CD8-positive, alpha-beta memory T cell (primary cell): ENCODE results near the gene KIAA1614. TPM values are rescaled to one million over a fixed set of nuclear protein-coding genes. Genes with fewer than 3 reads are reported as not detected.

Experiments
- CTCF ChIA-PET: fragments of 350-600 bp; sonication (Branson Sonifier 250); formaldehyde crosslinking; loops from one replicate; lab custom pipeline; 2021; ENCODE audit warnings: antibody characterized with exemption; lab: Charles Lee
- POLR2A ChIA-PET: fragments of 350-600 bp; sonication (Branson Sonifier 250); formaldehyde crosslinking; loops from one replicate; lab custom pipeline; 2021; ENCODE audit warnings: antibody characterized with exemption; lab: Charles Lee
- DNase-seq, 5 donors: peaks; one replicate each; pipeline versions ENCODE4 v3.0.0 to v3.0.0-alpha.2; 2020 to 2022; ENCODE audit warnings: mixed read lengths in 1 of 5
- H3K27ac ChIP-seq: one replicate; pipeline ENCODE4 v1.7.0; 2013; ENCODE audit warnings: low read depth, mild to moderate bottlenecking, low read length, moderate library complexity
- H3K27me3 ChIP-seq: 2 replicates; pipeline ENCODE4 v1.7.0; 2013; ENCODE audit warnings: low read length, mild to moderate bottlenecking; ENCODE audit not compliant: insufficient read depth, poor library complexity, severe bottlenecking
- H3K36me3 ChIP-seq: 2 replicates; pipeline ENCODE4 v1.7.0; 2013; ENCODE audit warnings: mild to moderate bottlenecking, low read length, moderate library complexity; ENCODE audit not compliant: insufficient read depth
- H3K4me1 ChIP-seq: 2 replicates; pipeline ENCODE4 v1.7.0; 2013; ENCODE audit warnings: mild to moderate bottlenecking, low read length, moderate library complexity; ENCODE audit not compliant: insufficient read depth
- H3K4me3 ChIP-seq: 2 replicates; pipeline ENCODE4 v1.7.0; 2013; ENCODE audit warnings: mild to moderate bottlenecking, low read length
- H3K9me3 ChIP-seq: 2 replicates; pipeline ENCODE4 v1.7.0; 2013; ENCODE audit warnings: mild to moderate bottlenecking, low read length
- H3K27ac Mint-ChIP-seq, 8 donors: one replicate each; pipeline ENCODE4 v1.8.0; 2020 to 2021; ENCODE audit warnings: mixed read lengths in 8 of 8, mild to moderate bottlenecking in 6 of 8, inconsistent platforms in 3 of 8, moderate library complexity in 3 of 8
- H3K27me3 Mint-ChIP-seq, 2 donors: one replicate each; pipeline ENCODE4 v1.8.0; 2020 to 2021; ENCODE audit warnings: mixed read lengths in 2 of 2, mild to moderate bottlenecking in 1 of 2, moderate library complexity in 1 of 2
- H3K36me3 Mint-ChIP-seq, 3 donors: one replicate each; pipeline ENCODE4 v1.8.0; 2020 to 2021; ENCODE audit warnings: mixed read lengths in 3 of 3, inconsistent platforms in 1 of 3, mild to moderate bottlenecking in 1 of 3
- H3K4me1 Mint-ChIP-seq, 3 donors: one replicate each; pipeline ENCODE4 v1.8.0; 2020 to 2021; ENCODE audit warnings: mixed read lengths in 3 of 3, inconsistent platforms in 1 of 3, mild to moderate bottlenecking in 1 of 3
- H3K4me3 Mint-ChIP-seq, 7 donors: one replicate each; pipeline ENCODE4 v1.8.0; 2020 to 2021; ENCODE audit warnings: mixed read lengths in 7 of 7, mild to moderate bottlenecking in 6 of 7, moderate library complexity in 4 of 7, inconsistent platforms in 2 of 7
- H3K9me3 Mint-ChIP-seq, 5 donors: one replicate each; pipeline ENCODE4 v1.8.0; 2020 to 2022; ENCODE audit warnings: mixed read lengths in 5 of 5, mild to moderate bottlenecking in 3 of 5, moderate library complexity in 2 of 5, inconsistent platforms in 1 of 5
- polyA plus RNA-seq: library from polyadenylated mRNA; unstranded; fragments of 300-500 nt; fragmentation: Illumina TruSeq; gene quantifications from one replicate; pipeline ENCODE4 v1.2.3, GENCODE V29; 2021
- total RNA-seq, 2 experiments: library from RNA; stranded (reverse); gene quantifications; one replicate each; pipeline ENCODE4 v1.2.3, GENCODE V29; 2021

The KIAA1614 gene
- total and polyA plus RNA-seq, 3 experiments from 2014 or later: 0.10 to 0.49 (median 0.22) TPM

DNA sequence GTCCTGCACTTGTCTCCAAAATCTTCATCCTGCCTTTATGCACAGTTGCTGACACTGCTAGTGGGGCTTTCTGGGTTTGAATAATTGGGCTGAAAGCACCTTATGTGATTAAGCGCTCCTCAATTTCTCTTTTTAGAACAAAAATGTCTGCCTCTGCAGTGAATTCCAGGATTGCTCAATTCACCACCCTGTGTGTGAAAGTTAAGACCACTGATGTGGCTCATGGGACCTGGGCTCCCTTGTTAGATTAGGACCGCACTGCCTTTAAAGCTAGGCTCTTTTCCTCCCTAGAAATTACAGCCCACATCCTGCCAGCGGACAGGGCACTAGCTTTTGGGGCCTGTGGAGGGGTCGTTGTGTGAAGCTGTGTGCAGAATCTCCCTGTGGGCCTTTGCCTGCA, 18.8 kb downstream of the KIAA1614 start:
- H3K4me1 Mint-ChIP-seq: peaks cover 2 to 4% (median 4%) of the 10 kb centered on the region in 3 donors
- no peak overlapping the region for H3K4me3 ChIP-seq
- peaks cover 3 to 7% of the 10 kb centered on the region in 2 donors for H3K27me3 Mint-ChIP-seq
- no peaks in the 10 kb centered on the region for H3K27me3 ChIP-seq
- no peak overlapping the region for H3K27ac ChIP-seq
- DNase-seq: no peak
- no peaks in the 10 kb centered on the region for H3K4me1 ChIP-seq
- ChIA-PET POLR2A (no interaction called here), CTCF (no interaction called here)
- no peaks in the 10 kb centered on the region for H3K9me3 Mint-ChIP-seq
- peaks cover 0 to 3% (median 0%) of the 10 kb centered on the region in 3 donors for H3K36me3 Mint-ChIP-seq
- H3K27ac Mint-ChIP-seq: no peak overlapping the region
- H3K4me3 Mint-ChIP-seq: no peak overlapping the region
- no peaks in the 10 kb centered on the region for H3K36me3 ChIP-seq
- H3K9me3 ChIP-seq: no peaks in the 10 kb centered on the region

DNA sequence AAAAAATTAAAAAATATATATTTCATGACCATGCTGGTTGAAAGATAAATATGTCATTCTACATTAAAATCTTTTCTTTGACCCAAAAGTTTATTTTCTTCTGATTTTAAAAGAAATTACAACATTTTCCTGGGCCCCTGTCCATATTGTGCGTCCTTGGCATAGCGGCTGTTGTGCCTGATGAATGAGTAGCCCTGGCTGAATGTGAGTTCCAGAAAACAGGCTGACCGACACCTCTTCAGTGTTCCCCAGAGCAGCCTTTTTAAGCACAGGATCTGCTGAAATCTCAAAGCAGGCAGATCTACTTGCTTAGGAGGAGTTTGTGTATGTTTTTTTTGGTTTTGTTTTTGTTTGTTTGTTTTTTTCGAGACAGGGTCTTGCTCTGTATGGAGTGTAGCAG, 19.7 kb downstream of the KIAA1614 start:
- no peaks in the 10 kb centered on the region for H3K9me3 ChIP-seq
- Mint-ChIP-seq H3K4me3 (no peak overlapping the region), H3K4me1 (peaks cover 0 to 4% (median 4%) of the 10 kb centered on the region in 3 donors), H3K27ac (no peak overlapping the region), H3K36me3 (peaks cover 0 to 3% (median 0%) of the 10 kb centered on the region in 3 donors), H3K27me3 (peaks cover 3 to 5% of the 10 kb centered on the region in 2 donors), H3K9me3 (no peaks in the 10 kb centered on the region)
- H3K27ac ChIP-seq: no peak overlapping the region
- no peaks in the 10 kb centered on the region for H3K4me1 ChIP-seq
- no peaks in the 10 kb centered on the region for H3K36me3 ChIP-seq
- POLR2A ChIA-PET: no interaction called here
- CTCF ChIA-PET: interaction anchor here (0.7 kb wide), 1 partner anchor 40 kb away, joined by 3 read pairs; no protein-coding TSS in a partner anchor
- H3K27me3 ChIP-seq: no peaks in the 10 kb centered on the region
- DNase-seq: no peak
- H3K4me3 ChIP-seq: no peak overlapping the region

DNA sequence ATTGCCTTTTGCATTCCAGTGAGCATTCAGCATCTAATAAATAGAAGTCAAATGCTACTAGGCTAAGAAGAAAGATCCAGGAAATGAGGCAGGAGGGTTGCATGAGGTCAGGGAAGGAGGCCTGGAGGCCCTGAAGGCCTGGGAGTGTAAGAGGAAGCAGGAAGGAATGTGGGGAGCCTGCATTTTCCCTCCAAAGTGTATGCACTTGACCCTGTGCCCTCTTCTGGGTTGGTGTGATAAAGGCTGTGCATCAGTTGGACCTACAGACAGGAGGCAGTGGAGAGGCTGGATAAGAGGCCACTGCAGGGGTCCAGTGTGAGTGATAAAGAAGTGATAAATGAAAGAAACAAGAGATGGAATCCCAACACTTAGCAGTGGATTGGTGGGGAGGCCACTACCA, 20.4 kb downstream of the KIAA1614 start:
- H3K36me3 Mint-ChIP-seq: peaks cover 0 to 3% (median 0%) of the 10 kb centered on the region in 3 donors
- peaks cover 3 to 5% of the 10 kb centered on the region in 2 donors for H3K27me3 Mint-ChIP-seq
- no peak overlapping the region for H3K4me3 Mint-ChIP-seq
- POLR2A ChIA-PET: no interaction called here
- peaks cover 0 to 4% (median 4%) of the 10 kb centered on the region in 3 donors for H3K4me1 Mint-ChIP-seq
- Histone ChIP-seq H3K27ac (no peak overlapping the region), H3K36me3 (no peaks in the 10 kb centered on the region), H3K4me3 (no peak overlapping the region), H3K4me1 (no peaks in the 10 kb centered on the region), H3K9me3 (no peaks in the 10 kb centered on the region), H3K27me3 (no peaks in the 10 kb centered on the region)
- H3K27ac Mint-ChIP-seq: no peak overlapping the region
- DNase-seq: no peak
- H3K9me3 Mint-ChIP-seq: no peaks in the 10 kb centered on the region
- CTCF ChIA-PET: interaction anchor here (0.7 kb wide), 1 partner anchor 39 kb away, joined by 3 read pairs; no protein-coding TSS in a partner anchor

DNA sequence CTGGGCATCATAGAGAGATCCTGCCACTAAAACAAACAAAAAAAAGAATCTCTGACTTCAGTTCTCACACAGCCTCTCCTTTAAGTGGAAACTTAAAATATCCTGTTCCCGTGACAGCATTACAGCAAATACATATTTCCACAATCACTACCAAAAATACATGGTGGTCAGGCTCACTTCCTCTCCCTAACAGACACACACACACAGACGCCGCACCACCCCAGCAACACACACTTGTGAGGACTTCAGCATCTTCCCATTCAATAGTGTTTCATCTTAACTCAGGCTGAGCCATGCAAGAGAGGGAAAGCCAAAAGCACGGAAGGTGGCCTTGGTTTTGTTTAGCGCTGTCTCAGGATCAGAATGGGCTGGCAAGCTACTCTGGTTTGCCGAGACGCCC, 21.9 kb downstream of the KIAA1614 start:
- Mint-ChIP-seq H3K4me1 (peaks cover 0 to 4% (median 4%) of the 10 kb centered on the region in 3 donors), H3K27me3 (peaks cover 3 to 5% of the 10 kb centered on the region in 2 donors), H3K4me3 (no peak overlapping the region), H3K36me3 (peaks cover 0 to 3% (median 0%) of the 10 kb centered on the region in 3 donors), H3K9me3 (no peaks in the 10 kb centered on the region), H3K27ac (no peak overlapping the region)
- no peak overlapping the region for H3K27ac ChIP-seq
- POLR2A ChIA-PET: no interaction called here
- H3K4me3 ChIP-seq: no peak overlapping the region
- CTCF ChIA-PET: no interaction called here
- no peaks in the 10 kb centered on the region for H3K27me3 ChIP-seq
- H3K36me3 ChIP-seq: no peaks in the 10 kb centered on the region
- DNase-seq: no peak
- no peaks in the 10 kb centered on the region for H3K9me3 ChIP-seq
- H3K4me1 ChIP-seq: no peaks in the 10 kb centered on the region

DNA sequence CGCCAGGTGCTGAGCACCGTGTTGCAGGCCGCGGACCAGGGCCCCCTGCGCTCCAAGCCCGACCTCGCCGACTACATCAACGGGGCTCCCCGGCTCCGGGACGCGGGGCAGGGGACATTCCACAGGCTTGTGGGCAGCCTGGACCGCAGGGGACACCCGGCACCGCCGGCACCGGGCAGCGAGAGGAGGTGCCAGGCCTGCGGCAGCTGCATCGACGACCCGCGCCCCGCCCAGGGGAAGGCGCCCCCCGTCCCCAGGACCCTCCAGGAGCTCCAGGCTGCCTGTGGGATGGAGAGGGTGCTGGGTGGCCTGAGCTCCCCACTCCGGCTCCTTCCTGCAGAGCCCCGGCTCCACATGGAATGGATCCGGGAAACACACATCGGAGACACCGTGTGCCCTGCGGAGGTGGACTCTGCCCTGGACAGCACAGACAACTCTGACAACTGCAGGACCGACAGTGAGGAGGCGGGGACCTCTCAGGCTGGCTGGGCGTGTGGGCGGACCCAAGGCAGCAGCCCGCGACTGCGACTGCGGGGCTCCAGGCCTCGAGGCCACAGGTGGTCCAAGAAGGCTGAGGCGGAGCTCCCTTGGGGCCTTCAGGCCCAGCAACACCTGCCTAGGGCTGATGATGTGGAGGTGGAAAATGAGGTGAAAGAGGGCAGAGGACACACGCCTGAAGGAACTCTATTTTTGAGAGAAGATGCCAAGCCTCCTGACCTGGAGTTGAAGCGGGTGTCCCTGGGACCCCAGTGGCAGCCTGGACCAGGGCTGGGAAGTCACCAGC, 22.8 kb downstream of the KIAA1614 start:
- Mint-ChIP-seq H3K4me1 (peaks cover 0 to 4% (median 4%) of the 10 kb centered on the region in 3 donors), H3K36me3 (peaks cover 0 to 3% (median 0%) of the 10 kb centered on the region in 3 donors), H3K27me3 (peaks cover 3 to 5% of the 10 kb centered on the region in 2 donors), H3K27ac (no peak overlapping the region), H3K4me3 (no peak overlapping the region), H3K9me3 (no peaks in the 10 kb centered on the region)
- no peaks in the 10 kb centered on the region for H3K4me1 ChIP-seq
- no peaks in the 10 kb centered on the region for H3K9me3 ChIP-seq
- POLR2A ChIA-PET: no interaction called here
- no peaks in the 10 kb centered on the region for H3K36me3 ChIP-seq
- CTCF ChIA-PET: no interaction called here
- DNase-seq: no peak
- H3K4me3 ChIP-seq: no peak overlapping the region
- H3K27me3 ChIP-seq: no peaks in the 10 kb centered on the region
- no peak overlapping the region for H3K27ac ChIP-seq

DNA sequence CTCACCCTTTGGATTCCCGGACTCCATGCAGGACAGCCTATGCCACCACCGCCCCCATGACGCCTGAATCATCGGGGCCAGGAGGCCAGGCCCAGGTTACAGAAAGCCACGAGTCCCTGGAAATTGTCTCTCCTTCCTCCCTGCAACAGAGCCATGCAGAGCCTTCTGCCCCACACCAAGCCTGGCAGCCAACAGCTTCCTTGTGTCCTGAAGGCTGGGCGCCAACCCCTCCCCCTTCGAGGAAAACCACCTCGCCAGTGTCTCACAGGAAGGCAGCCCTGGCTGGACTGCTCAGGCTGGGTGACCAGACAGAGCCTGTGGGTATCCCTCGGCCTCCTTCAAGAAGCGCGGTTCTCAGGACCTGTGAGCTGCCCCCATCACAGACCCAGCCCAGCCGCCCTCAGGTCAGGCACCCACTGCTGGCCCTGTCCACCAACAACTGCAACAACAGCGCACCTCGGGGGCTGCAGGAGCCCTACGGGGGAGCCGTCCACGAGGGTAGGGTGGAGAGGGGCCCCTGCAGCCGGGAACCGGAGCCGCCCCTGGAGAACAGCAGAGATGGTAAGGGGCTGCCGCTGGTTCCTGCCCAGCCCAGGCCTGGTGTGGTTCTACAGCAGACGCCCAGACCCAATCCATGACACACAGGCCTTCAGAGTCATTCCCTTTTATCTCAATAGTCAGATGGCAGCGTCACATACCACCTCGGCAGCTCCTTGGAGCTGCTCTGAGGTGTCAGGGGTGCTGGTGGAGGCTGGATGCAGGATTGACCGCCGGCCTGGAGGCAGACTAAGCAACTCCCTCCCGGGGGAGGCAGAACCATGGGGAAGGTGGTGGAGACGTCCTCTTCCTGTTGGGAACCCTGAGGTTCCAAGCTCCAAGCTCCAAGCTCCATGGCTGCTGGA, 23.7 kb downstream of the KIAA1614 start:
- H3K27me3 ChIP-seq: no peaks in the 10 kb centered on the region
- Mint-ChIP-seq H3K36me3 (peaks cover 0 to 3% (median 0%) of the 10 kb centered on the region in 3 donors), H3K9me3 (no peaks in the 10 kb centered on the region), H3K27me3 (peaks cover 2 to 3% of the 10 kb centered on the region in 2 donors), H3K27ac (no peak overlapping the region), H3K4me3 (no peak overlapping the region), H3K4me1 (peaks cover 0 to 4% (median 4%) of the 10 kb centered on the region in 3 donors)
- H3K4me1 ChIP-seq: no peaks in the 10 kb centered on the region
- no peak overlapping the region for H3K27ac ChIP-seq
- ChIA-PET CTCF (no interaction called here), POLR2A (no interaction called here)
- H3K4me3 ChIP-seq: no peak overlapping the region
- DNase-seq: no peak
- H3K9me3 ChIP-seq: no peaks in the 10 kb centered on the region
- no peaks in the 10 kb centered on the region for H3K36me3 ChIP-seq

DNA sequence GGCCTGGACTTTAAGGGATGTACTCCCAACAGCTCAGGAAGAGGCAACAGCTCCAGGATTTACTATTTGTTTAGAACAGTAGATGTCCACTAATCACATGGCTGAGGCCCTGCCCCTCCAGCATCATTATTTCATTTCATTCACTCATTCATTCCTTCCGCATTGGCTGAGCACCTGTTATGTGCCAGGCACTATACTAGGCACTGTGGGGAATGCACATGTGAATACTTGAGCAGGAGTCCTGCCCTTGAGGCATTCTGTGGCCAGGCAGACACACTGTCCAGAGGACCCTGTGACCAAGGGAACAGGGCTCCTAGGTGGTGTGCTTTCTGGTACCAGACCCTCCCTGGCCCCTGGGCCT, 24.3 kb downstream of the KIAA1614 start:
- Mint-ChIP-seq H3K36me3 (peaks cover 0 to 3% (median 0%) of the 10 kb centered on the region in 3 donors), H3K4me3 (no peak overlapping the region), H3K9me3 (no peaks in the 10 kb centered on the region), H3K27me3 (peaks cover 3 to 4% of the 10 kb centered on the region in 2 donors), H3K27ac (no peak overlapping the region), H3K4me1 (peaks cover 0 to 4% (median 4%) of the 10 kb centered on the region in 3 donors)
- H3K36me3 ChIP-seq: no peaks in the 10 kb centered on the region
- POLR2A ChIA-PET: no interaction called here
- H3K27ac ChIP-seq: no peak overlapping the region
- no peak overlapping the region for H3K4me3 ChIP-seq
- CTCF ChIA-PET: no interaction called here
- no peak for DNase-seq
- no peaks in the 10 kb centered on the region for H3K9me3 ChIP-seq
- H3K4me1 ChIP-seq: no peaks in the 10 kb centered on the region
- no peaks in the 10 kb centered on the region for H3K27me3 ChIP-seq
